ENCODE measurements around the gene CFAP107.
"Not testable (repeated sequence)": the region's sequence is repeated elsewhere in the genome, so short reads cannot be mapped to it uniquely, and the experiment has no call there.

- TF ChIP-seq SIN3A (IDR thresholded peaks at IDR 0.05; ENCODE audit: borderline replicate concordance, low read depth, low read length); ASH2L (IDR thresholded peaks at IDR 0.05; ENCODE audit: insufficient read length, low read depth, low read length); ZNF737 (CRISPR knock-in tag; IDR thresholded peaks at IDR 0.05; ENCODE audit: borderline replicate concordance); CTCF (CRISPR knock-in tag; IDR thresholded peaks at IDR 0.05); YY1 (IDR thresholded peaks at IDR 0.05; ENCODE audit: insufficient read depth, insufficient replicate concordance, low read depth, low read length); ARNT (IDR thresholded peaks at IDR 0.05); RBM22 (optimal IDR thresholded peaks at IDR 0.05; ENCODE audit: low read length); ZNF652 (CRISPR knock-in tag; IDR thresholded peaks at IDR 0.05; ENCODE audit: borderline replicate concordance, low read depth): not testable (repeated sequence)
Measured at GRCh38 chr1:12784729-12785128, 38.7 kb downstream of the CFAP107 start.
